GM18505 (cell line): Measurements from ENCODE around the gene ITGB3.

Experiments
- ATAC-seq: cut with Tn5 transposase; IDR thresholded peaks from one replicate; pipeline ENCODE4 v1.9.1; 2021; ENCODE audit not compliant: unreplicated experiment
- POLR2A ChIP-seq: IDR thresholded peaks from 4 replicates; pipeline ENCODE4 v1.6.1; 2011; ENCODE audit warnings: borderline replicate concordance; ENCODE audit not compliant: insufficient read depth, insufficient read length; ENCODE audit errors: extremely low read depth

Gene ITGB3

GRCh38 chr17:47227862-47228261, 25.8 kb upstream of the ITGB3 start:
- TF ChIP-seq POLR2A, result no peak
- no peak for ATAC-seq

DNA sequence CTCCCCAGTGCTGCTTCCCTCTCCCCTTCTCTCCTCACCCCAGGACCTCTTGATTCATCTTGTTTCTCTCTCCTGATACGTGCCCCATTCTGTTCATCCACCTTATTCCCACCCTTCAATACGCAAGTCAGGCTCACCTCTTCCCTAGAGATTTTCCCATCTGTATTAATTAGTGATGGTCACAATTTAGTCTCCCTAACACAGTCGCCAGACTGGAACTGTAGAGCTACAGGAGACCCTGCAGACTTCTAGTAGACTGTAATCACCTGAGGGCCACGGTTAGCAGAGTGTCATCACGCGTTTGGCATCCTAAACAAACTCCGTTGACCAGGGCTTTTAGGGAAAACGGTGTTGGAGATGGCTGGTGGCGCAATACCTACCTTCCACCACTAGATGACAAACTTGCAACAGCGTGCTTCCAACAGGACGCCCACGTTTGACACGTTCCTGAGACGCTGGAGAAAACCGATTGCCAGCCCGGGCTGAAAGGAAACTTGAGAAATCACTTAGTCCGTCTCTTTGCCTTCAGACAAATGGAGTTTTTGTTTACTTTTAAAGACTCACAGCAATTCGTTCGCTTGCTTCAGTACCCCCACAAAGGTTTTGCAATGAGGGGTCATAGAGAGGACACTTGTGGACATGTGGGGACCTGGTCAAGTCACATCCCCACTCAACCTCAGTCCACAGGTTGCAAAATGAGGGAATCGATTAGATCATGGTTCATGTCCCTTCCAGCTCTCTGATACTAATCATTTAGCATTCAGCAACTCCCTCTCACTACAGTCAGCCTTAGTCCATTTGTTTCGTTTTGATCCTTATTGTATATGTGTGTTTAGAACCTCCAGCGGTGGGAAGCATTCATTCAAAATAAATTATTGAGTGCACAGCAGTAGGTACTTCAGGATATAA, 23.8 kb upstream of the ITGB3 start:
- no peak for ATAC-seq
- TF ChIP-seq POLR2A, result no peak

- no peak for ATAC-seq
- TF ChIP-seq POLR2A, result no peak
Measured at GRCh38 chr17:47230864-47231263, 22.8 kb upstream of the ITGB3 start.

DNA sequence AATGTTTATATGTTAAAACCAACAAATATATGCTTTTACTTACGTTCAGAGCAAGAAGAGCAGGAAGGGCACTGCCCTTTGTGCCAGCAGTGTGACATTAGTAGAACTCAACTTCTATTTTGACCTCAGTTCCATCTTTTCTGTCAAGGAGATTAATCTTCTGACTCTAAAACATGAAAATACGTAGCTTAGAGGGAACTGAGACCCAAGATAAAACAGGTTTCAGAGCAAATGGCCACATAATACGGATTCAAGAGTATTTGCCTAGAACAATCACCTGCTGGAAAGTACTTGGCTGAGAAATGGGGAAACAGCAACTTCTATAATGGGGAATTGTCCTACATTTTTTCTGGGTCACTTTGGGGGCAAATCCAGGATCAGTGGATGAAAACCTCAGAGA, 22.3 kb upstream of the ITGB3 start:
- ATAC-seq, result no peak
- TF ChIP-seq POLR2A, result no peak

- no peak for TF ChIP-seq POLR2A
- ATAC-seq, result no peak
Measured at GRCh38 chr17:47231866-47232265, 21.8 kb upstream of the ITGB3 start.

DNA sequence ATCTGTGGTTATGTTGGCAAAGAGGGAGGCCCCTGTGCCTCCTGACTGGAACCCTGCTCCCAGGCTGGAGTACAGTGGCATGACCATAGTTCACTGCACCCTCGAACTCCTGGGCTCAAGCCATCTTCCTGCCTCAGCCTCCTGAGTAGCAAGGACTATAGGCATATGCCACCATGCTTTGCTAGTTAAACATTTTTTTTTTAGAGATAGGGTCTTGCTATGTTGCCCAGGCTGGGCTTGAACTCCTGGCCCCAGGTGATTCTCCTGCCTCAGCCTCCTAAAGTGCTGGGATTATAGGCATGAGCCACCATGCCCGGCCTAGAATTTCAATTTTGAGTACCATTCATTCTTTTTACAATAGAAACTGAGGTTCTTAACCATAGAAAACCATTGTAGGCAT, 21.2 kb upstream of the ITGB3 start:
- TF ChIP-seq POLR2A, result no peak
- no peak for ATAC-seq

DNA sequence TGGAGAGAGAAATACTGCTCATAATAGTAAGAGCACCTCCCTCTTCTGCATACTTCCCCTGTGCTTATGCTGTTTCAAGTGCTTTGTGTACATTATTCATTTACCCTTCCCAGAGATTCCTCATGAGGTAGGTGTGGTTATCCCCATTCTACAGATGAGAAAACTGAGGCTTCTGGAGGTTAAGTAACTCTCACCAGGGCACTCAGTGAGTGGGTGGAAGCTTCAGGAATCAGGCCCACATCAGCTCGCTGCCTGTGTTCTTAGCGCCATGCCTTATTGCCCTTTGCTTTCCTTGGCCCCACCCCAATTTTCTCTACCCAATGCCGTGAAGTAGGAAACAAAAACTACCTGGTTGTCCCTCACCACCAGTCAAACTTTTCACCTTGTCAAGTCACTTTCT, 18.1 kb upstream of the ITGB3 start:
- ATAC-seq, result no peak
- no peak for TF ChIP-seq POLR2A

DNA sequence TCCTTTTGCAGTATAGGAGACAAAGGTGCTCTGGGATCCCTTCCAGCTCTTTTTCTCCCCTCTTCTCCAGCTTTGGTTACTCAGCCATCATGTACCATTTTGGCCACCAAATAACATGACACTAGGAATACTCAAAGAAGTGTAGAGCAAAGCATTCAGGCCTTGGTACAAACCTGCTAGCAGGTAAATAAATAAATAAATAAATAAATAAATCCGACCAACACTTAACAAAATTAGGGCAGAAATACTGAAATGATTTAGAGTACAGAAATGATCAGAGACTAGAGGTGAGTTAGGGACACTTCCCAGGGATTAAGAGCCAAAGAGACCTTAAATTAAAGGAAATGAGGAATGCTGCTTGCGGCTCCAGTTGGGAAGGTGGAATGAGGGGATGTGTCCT, 17.7 kb upstream of the ITGB3 start:
- no peak for ATAC-seq
- TF ChIP-seq POLR2A, result no peak

DNA sequence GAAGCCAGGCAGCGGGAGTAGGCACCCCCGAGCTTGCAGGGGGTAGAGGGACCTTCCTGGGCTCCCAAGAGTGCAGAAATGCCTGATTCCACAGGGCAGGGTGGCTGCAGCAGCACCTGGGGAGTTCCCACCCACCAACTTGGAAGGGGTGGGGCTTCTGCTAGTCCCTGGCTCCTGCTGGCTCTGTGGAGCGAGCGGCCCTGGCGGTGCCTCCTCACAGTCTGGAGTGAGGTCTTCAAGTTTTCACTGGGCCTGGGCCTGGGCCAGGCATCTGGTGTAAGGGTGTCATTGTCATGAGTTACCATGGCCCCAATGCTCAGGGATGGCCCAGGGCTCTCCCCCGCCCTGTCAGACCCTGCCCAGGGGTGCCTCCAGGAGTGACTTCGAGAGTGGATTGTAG, 15.8 kb upstream of the ITGB3 start:
- no peak for TF ChIP-seq POLR2A
- ATAC-seq, result no peak

DNA sequence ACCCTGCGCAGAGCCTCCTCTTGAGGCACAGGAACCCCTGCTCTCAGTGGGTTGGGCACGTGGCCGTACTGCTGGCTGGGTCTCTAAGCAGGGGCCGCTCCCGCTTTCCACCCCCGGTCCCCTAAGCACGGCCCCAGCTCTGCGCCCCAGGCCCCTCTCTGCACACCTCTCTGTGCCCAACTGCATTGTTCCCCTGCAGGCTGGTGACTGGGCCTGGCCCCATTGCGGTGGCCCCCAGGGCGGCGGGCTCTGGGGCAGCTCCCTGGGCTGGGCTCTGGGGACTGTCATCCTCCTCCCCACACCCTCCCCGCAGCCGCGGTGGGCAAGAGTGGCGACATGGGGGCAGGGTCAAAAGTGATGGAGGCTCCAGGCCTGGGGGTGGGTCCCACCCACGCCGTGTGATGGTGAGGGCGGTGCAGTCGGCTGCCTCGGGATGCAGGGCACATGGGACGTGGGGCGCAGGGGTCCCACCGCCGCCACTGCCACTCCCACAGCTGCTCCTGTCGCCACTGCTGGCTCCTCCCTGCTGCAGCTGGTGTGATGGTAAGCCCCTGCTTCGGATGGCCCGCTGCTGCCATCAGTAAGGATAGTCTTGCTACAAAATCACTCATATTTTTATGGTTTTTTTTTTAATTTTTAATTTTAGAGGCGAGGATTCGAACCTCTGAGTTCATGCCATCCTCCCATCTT, 15.2 kb upstream of the ITGB3 start:
- ATAC-seq, result no peak
- no peak for TF ChIP-seq POLR2A

DNA sequence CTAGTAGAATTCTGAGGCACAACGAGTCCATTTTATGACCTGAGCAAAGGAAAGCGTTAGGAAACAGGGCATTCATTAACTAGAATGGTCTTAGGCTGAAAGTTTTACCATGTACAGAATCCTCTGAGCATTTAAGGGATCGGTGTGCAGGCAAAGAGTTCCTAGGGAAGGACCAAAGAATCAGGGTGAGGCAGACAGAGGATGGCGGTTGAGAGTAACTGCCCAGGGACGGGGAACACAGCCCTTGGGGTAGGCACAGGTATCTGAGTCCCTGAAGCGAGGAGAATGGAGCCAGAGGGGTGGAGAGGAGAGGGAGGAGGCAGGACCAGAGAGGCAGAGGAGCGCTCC, 14.0 kb upstream of the ITGB3 start:
- no peak for TF ChIP-seq POLR2A
- no peak for ATAC-seq

GRCh38 chr17:47239967-47240651, 13.5 kb upstream of the ITGB3 start:
- ATAC-seq, result no peak

GRCh38 chr17:47240806-47241205, 12.8 kb upstream of the ITGB3 start:
- no peak for TF ChIP-seq POLR2A
- ATAC-seq, result no peak

More at GRCh38 chr17:47239967-47240651, 13.5 kb upstream of the ITGB3 start:
- TF ChIP-seq POLR2A, result no peak

GRCh38 chr17:47242648-47243047, 11.0 kb upstream of the ITGB3 start:
- no peak for TF ChIP-seq POLR2A
- no peak for ATAC-seq

DNA sequence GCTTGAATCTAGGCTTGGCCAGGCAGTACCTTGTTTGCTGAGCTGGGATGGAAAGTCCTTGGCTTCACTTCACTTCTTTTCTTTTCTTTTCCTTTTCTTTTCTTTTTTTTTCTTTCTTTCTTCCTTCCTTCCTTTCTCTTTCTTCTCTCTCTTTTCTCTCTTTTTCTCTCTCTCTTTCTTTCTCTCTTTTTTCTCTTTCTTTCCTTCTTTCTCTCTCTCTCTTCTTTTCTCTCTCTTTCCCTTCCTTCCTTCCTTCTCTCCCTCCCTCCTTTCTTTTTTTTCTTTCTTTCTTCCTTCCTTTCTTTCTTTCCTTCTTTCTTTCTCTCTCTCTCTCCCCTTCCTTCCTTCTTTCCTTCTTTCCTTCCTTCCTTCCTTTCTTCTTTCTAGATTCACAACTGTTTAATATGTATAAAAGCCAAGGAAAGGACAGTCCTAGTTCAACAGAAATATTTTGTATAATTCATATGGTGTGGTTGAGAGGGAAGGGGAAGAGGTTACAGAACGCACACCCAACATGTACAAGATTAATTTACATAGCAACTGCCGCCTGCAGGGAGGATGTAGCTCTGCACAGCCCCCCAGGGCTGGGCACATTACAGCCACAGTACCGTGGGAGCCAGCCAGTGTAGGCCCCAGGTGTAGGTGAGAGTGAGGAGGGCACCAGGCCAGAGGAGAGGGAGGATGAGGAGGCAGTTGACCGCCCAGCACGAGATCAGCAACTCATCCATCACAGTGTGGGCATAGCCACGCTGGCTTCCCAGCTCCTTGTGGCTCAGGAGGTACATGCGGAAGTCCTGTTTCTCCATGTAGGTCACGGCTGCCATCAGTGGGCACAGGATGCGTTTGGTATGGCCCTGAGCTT, 9.7 kb upstream of the ITGB3 start:
- TF ChIP-seq POLR2A, result no peak
- ATAC-seq, result no peak
